RWPE2 (cell line): Measurements from ENCODE around the gene CEP250.

Experiments used
- ATAC-seq: fragments of 200-7000 bp; cut with Tn5 transposase; 3 replicates; pipeline ENCODE4 v1.9.1; 2021; ENCODE audit warnings: low read depth
- DNase-seq: peaks from one replicate; pipeline ENCODE4 v3.0.0-alpha.2; 2020; ENCODE audit warnings: low spot score
- H3K27ac ChIP-seq: fragments of 450-650 bp; 2 replicates; pipeline ENCODE4 v1.5.1; 2017; ENCODE audit warnings: mild to moderate bottlenecking; ENCODE audit not compliant: poor library complexity, severe bottlenecking
- H3K27me3 ChIP-seq: fragments of 250-450 bp; sonication (Bioruptor Pico); 2 replicates; pipeline ENCODE4 v1.5.1; 2021; ENCODE audit warnings: mild to moderate bottlenecking, moderate library complexity; ENCODE audit not compliant: insufficient read depth, poor library complexity, severe bottlenecking
- H3K36me3 ChIP-seq: fragments of 250-450 bp; sonication (Bioruptor Pico); 2 replicates; pipeline ENCODE4 v1.5.1; 2020; ENCODE audit warnings: low read depth, mild to moderate bottlenecking, moderate library complexity
- H3K4me1 ChIP-seq: fragments of 250-450 bp; sonication (Bioruptor Pico); 2 replicates; pipeline ENCODE4 v1.5.1; 2021; ENCODE audit warnings: mild to moderate bottlenecking, moderate library complexity; ENCODE audit not compliant: insufficient read depth, poor library complexity, severe bottlenecking
- H3K4me3 ChIP-seq: fragments of 250-450 bp; sonication (Bioruptor Pico); 2 replicates; pipeline ENCODE4 v1.5.1; 2021; ENCODE audit warnings: mild to moderate bottlenecking, moderate library complexity; ENCODE audit not compliant: severe bottlenecking
- H3K9me3 ChIP-seq: fragments of 250-450 bp; sonication (Bioruptor Pico); 2 replicates; pipeline ENCODE4 v1.5.1; 2021; ENCODE audit warnings: mild to moderate bottlenecking, moderate library complexity; ENCODE audit not compliant: severe bottlenecking
- TF ChIP-seq, protein P1 (sequence below): fragments of 450-650 bp; IDR thresholded peaks from one replicate; pipeline ENCODE4 v1.5.1; 2017; ENCODE audit warnings: mild to moderate bottlenecking, moderate library complexity; ENCODE audit not compliant: poor library complexity, severe bottlenecking

The CEP250 gene

DNA sequence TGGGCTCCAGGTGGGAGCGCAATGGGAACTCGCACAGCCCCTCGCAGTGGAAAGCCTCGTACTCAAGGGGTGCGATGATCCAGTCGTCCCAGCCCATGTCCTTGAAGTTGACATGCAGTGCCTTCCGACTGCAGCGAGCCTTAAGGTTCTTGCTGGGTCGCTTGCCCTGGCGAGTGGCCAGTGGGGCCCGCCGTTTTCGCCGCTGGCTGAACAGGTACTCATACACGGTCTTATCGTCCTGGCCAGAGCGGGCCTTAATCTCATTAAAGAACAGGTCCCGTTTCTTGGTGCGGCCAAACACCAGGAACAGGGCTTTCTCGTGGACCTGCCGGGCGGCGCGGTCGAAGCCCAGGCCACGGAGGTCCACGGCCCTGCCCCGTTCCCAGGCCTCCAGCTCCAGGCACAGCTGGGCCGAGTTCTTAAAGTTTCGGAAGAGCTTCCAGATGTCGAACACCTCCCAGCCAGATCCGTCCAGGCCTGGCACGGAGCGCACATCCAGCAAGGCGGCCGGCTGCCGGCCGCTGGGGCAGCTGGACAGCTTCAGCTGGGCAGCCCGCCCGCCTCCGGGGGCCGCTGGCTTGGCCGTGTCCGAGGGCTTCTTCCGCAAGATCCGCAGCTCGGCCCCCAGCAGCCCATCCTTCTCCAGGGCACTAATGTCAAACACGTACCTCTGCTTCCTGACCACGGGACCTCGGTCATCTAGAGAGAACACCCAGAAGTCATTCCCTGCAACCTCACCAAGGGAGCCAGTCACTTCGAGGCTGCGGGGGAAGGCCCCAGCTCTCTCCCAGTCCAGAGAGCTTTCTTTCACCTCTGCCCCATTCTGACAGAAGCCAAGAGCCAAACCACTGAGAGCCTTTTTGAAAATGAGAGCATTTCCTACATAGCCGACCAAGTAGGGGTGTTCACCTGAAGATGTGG is 21.1 kb upstream of the CEP250 start:
- DNase-seq (peak; percentile 85), ATAC-seq (no peak)
- TF ChIP-seq, protein P1, sequence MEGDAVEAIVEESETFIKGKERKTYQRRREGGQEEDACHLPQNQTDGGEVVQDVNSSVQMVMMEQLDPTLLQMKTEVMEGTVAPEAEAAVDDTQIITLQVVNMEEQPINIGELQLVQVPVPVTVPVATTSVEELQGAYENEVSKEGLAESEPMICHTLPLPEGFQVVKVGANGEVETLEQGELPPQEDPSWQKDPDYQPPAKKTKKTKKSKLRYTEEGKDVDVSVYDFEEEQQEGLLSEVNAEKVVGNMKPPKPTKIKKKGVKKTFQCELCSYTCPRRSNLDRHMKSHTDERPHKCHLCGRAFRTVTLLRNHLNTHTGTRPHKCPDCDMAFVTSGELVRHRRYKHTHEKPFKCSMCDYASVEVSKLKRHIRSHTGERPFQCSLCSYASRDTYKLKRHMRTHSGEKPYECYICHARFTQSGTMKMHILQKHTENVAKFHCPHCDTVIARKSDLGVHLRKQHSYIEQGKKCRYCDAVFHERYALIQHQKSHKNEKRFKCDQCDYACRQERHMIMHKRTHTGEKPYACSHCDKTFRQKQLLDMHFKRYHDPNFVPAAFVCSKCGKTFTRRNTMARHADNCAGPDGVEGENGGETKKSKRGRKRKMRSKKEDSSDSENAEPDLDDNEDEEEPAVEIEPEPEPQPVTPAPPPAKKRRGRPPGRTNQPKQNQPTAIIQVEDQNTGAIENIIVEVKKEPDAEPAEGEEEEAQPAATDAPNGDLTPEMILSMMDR = no peak
- Histone ChIP-seq H3K27me3 (no peaks in the 10 kb centered on the region), H3K9me3 (no peaks in the 10 kb centered on the region), H3K27ac (no peak overlapping the region), H3K4me1 (no peaks in the 10 kb centered on the region), H3K4me3 (no peak overlapping the region), H3K36me3 (no peaks in the 10 kb centered on the region)

DNA sequence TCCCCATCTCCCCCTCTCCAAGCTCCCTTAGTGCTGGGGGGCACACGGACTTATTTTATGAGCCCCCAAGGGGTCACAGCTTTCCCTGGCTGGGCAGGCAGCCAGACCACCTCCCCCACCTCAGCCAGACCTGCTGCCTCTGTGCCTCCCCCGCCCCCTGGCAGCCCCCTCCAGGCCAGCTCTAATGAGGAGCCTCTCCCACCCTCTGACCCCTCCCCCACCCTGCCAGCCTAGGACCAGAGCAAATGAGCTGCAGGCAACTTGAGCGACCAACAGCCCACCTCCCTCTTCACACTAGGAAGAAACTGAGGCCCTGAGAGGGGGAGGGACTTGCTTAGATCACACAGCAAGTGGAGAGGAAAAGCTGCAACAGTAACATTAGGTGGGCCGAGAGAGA is 19.2 kb upstream of the CEP250 start:
- ATAC-seq = no peak
- H3K9me3 ChIP-seq = no peaks in the 10 kb centered on the region
- no peak for DNase-seq
- no peaks in the 10 kb centered on the region for H3K27me3 ChIP-seq
- no peaks in the 10 kb centered on the region for H3K36me3 ChIP-seq
- H3K4me3 ChIP-seq = no peak overlapping the region
- no peak overlapping the region for H3K27ac ChIP-seq
- TF ChIP-seq, protein P1 = no peak
- H3K4me1 ChIP-seq = no peaks in the 10 kb centered on the region

DNA sequence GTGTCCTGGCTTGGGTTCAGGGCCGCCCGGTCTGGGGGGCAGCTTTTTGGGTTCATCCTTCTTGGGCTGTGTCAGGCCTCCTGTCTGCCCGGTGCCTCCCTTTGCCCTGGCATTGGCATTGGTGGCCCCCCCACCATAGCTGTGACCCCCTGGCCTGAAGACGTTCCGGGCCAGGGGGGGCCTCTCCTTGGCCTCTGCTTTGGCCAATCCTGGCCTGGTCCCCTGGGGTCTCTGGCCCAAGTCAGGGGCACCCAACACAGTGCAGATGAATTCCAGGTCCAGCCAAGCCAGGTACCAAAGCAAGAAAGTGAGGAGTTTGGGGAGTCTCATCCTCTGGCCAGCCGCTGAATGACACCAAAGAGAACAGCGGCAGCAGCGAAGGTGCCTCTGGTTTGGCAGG is 17.8 kb upstream of the CEP250 start:
- no peak overlapping the region for H3K4me3 ChIP-seq
- no peak for ATAC-seq

DNA sequence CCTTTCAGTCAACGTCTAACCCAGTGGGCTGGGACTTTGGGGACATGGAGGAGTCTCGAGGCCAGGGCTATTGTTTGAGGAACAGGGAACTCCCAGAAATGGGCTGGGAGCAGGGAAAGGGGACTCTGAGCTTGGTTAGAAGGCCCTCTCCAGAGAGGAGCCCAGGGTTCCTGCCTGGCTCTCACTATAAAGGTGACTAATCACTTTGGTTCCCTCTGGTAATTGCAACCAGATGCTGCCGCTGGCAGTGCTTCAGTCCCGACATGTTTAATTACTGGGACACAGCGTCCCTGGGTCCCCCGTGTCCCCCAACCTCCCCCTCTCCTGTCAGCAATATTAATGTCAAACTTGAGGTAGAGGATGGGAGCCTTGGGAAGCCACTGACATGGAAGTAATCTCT is 12.4 kb upstream of the CEP250 start:
- DNase-seq = no peak
- peak; percentile 60 for ATAC-seq
- Histone ChIP-seq H3K4me3 (no peak overlapping the region), H3K36me3 (no peaks in the 10 kb centered on the region), H3K27ac (peak overlapping the region; percentile 20), H3K4me1 (peaks cover 13% of the 10 kb centered on the region), H3K9me3 (no peaks in the 10 kb centered on the region), H3K27me3 (no peaks in the 10 kb centered on the region)
- TF ChIP-seq, protein P1 = no peak

More for the DNA sequence above, 17.8 kb upstream of the CEP250 start:
- no peak for DNase-seq
- TF ChIP-seq, protein P1 = no peak
- Histone ChIP-seq H3K36me3 (no peaks in the 10 kb centered on the region), H3K4me1 (peaks cover under 1% of the 10 kb centered on the region), H3K9me3 (no peaks in the 10 kb centered on the region), H3K27ac (no peak overlapping the region), H3K27me3 (no peaks in the 10 kb centered on the region)

DNA sequence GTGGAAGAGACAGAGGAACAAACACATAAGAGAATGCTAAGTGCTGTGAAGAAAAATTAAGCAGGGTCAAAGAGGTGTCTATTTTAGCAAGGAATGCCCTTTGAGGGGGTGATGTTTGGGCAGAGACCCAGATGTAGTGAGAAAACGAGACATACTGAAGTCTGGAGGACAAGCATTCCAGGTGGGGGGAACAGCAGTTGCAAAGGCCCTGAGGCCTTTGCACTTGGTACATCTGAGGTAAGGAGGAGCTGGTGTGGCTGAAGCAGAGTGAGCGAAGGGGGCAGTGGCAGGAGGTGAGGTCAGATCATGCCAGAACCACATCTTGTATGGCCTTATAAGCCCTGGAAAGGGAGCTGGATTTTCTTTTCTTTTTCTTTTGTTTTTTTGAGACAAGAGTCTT is 11.2 kb upstream of the CEP250 start:
- no peaks in the 10 kb centered on the region for H3K36me3 ChIP-seq
- no peak for DNase-seq
- H3K27ac ChIP-seq = no peak overlapping the region
- ATAC-seq = no peak
- H3K27me3 ChIP-seq = no peaks in the 10 kb centered on the region
- TF ChIP-seq, protein P1 = no peak
- H3K9me3 ChIP-seq = no peaks in the 10 kb centered on the region
- H3K4me1 ChIP-seq = peaks cover 13% of the 10 kb centered on the region
- H3K4me3 ChIP-seq = no peak overlapping the region
